ENCODE data around the gene MTCL3.

DNA sequence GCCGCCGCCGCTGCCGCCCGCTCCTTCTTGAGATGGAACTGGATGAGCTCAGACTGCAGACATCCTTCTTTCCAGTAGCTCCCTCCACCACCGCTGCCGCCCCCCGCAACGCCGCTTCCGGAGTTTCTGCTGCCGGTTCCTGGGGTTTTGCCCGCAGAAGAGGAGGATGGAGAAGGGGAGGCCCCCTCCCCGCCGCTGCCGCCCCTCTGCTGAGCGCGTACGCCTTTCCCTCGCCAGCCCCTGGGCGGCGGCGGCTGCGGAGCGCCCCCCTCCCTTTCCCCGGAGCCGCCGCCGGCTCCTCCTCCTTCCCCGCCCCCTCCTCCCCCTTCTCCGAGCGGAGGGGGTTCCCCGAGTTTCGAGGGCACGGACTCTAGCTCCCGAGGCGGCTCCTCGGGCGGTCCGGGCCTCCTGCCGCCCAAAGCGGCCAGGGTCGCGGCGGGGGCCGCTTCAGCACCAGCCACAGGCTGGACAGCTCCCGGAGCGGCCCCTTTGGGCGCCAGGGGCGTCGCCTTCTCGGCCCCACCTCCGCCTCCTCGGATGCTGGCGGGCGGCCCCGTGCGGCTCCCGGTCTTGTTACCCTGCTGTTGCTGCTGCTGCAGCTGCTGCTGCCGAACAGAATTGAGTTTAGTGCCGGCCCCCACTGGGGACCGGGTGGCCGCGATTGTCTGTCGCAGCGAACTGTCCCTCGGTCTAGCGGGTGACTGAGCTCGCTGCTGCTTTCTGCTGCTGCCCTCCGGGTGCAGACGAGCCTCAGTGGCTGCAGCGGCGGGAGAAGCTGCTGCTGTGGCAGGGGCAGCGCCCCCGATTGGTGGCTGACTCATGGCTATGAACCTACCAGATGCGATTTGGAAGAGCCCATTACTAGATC is 3.1 kb downstream of the MTCL3 start:
- TF ChIP-seq EP300 (IDR thresholded peaks at IDR 0.05; ENCODE audit: borderline replicate concordance): no peak
- TF ChIP-seq RAD21 (IDR thresholded peaks at IDR 0.05; ENCODE audit: low read depth): no peak
- no peak for TF ChIP-seq YY1 (IDR thresholded peaks at IDR 0.05; ENCODE audit: low read depth)
- TF ChIP-seq FOXM1 (IDR thresholded peaks at IDR 0.05; ENCODE audit: borderline replicate concordance, low read depth): no peak
- TF ChIP-seq, protein P1, sequence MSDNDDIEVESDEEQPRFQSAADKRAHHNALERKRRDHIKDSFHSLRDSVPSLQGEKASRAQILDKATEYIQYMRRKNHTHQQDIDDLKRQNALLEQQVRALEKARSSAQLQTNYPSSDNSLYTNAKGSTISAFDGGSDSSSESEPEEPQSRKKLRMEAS (IDR thresholded peaks at IDR 0.05): no peak
- TF ChIP-seq ZBTB7A (IDR thresholded peaks at IDR 0.05; ENCODE audit: low read depth): peak; percentile 93
- no peak for TF ChIP-seq CEBPB (IDR thresholded peaks at IDR 0.05)
- TF ChIP-seq, protein P2, sequence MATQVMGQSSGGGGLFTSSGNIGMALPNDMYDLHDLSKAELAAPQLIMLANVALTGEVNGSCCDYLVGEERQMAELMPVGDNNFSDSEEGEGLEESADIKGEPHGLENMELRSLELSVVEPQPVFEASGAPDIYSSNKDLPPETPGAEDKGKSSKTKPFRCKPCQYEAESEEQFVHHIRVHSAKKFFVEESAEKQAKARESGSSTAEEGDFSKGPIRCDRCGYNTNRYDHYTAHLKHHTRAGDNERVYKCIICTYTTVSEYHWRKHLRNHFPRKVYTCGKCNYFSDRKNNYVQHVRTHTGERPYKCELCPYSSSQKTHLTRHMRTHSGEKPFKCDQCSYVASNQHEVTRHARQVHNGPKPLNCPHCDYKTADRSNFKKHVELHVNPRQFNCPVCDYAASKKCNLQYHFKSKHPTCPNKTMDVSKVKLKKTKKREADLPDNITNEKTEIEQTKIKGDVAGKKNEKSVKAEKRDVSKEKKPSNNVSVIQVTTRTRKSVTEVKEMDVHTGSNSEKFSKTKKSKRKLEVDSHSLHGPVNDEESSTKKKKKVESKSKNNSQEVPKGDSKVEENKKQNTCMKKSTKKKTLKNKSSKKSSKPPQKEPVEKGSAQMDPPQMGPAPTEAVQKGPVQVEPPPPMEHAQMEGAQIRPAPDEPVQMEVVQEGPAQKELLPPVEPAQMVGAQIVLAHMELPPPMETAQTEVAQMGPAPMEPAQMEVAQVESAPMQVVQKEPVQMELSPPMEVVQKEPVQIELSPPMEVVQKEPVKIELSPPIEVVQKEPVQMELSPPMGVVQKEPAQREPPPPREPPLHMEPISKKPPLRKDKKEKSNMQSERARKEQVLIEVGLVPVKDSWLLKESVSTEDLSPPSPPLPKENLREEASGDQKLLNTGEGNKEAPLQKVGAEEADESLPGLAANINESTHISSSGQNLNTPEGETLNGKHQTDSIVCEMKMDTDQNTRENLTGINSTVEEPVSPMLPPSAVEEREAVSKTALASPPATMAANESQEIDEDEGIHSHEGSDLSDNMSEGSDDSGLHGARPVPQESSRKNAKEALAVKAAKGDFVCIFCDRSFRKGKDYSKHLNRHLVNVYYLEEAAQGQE (IDR thresholded peaks at IDR 0.05; ENCODE audit: low read depth): peak; percentile 97
- TF ChIP-seq EGR1 (IDR thresholded peaks at IDR 0.05): no peak
- TF ChIP-seq CREB1 (IDR thresholded peaks at IDR 0.05; ENCODE audit: low read depth): no peak
- TF ChIP-seq TCF12 (IDR thresholded peaks at IDR 0.05; ENCODE audit: low read depth): no peak

Data from Ishikawa (cell line).